Nephron progenitor cell (in vitro differentiated cells): Measurements from ENCODE around the gene UBTD2.
A peak's percentile ranks its signal among the peaks of the same experiment; 100 is the strongest.

Experiments
- DNase-seq: peaks from one replicate; pipeline ENCODE4 v3.0.0; 2021
- H3K27ac Mint-ChIP-seq: 2 replicates; pipeline ENCODE4 v1.8.0; 2021; ENCODE audit warnings: mild to moderate bottlenecking, moderate library complexity, mixed read lengths
- H3K27me3 Mint-ChIP-seq: 2 replicates; pipeline ENCODE4 v1.8.0; 2021; ENCODE audit warnings: mild to moderate bottlenecking, low read depth, mixed read lengths; ENCODE audit not compliant: poor library complexity
- H3K36me3 Mint-ChIP-seq: 2 replicates; pipeline ENCODE4 v1.8.0; 2021; ENCODE audit warnings: low read depth, mixed read lengths
- H3K4me1 Mint-ChIP-seq: 2 replicates; pipeline ENCODE4 v1.8.0; 2021; ENCODE audit warnings: mixed read lengths
- H3K4me3 Mint-ChIP-seq: 2 replicates; pipeline ENCODE4 v1.8.0; 2021; ENCODE audit warnings: mild to moderate bottlenecking, moderate library complexity, mixed read lengths
- H3K9me3 Mint-ChIP-seq: 2 replicates; pipeline ENCODE4 v1.8.0; 2021; ENCODE audit warnings: mild to moderate bottlenecking, moderate library complexity, mixed read lengths
- CTCF ChIP-seq: fragments of 200-600 bp; sonication (generic); IDR thresholded peaks from 2 replicates; pipeline ENCODE4 v1.5.0; 2021; ENCODE audit warnings: antibody characterized with exemption

Gene UBTD2

DNA sequence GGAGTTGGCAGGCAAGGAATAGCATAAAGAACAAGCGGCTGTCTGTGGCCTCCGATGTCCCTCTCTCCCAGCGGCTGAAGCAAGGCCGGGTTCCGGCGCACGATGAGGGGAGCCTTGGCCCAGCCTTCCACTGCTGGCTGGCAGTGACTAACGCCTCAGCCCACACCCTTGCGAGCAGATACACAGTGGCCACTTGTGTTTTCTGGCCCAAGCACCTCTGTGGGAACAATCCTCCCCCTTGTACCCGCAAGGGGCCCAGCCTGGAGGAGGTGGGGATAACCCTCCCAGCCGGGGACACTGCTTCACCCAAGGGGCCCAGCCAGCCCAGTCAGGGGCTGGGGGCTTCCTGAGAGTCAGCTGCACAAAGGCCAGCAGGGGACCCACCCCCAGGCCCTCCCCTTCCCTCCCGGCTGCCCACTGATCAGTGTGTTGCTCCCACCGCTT is 118.8 kb downstream of the UBTD2 start:
- DNase-seq = no peak
- TF ChIP-seq CTCF = no peak
- H3K27ac Mint-ChIP-seq = peak overlapping the region; percentile 89

DNA sequence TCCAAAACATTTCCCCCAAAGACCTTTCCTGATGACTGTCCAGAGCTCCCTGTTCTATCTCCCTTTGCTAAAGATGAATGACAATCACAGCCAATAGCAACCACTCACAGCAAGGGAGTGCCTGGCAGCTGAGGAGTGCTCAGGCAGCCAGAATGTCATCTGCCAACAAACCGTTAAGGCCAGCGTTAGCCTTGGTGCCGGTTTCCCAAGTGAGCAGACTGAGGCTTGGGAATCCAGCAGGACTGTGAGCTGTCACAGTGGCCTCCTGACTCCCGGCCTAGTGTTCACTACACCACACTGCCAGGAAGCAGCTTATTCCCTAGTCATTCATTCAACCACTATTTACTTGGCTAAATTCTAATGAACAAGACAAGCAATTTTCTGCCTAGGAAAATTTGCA is 120.2 kb downstream of the UBTD2 start:
- no peaks in the 10 kb centered on the region for H3K27me3 Mint-ChIP-seq
- peak overlapping the region; percentile 29 for H3K27ac Mint-ChIP-seq
- no peak overlapping the region for H3K4me3 Mint-ChIP-seq
- H3K4me1 Mint-ChIP-seq = peaks cover 29% of the 10 kb centered on the region
- TF ChIP-seq CTCF = no peak
- DNase-seq = no peak
- H3K9me3 Mint-ChIP-seq = no peaks in the 10 kb centered on the region
- H3K36me3 Mint-ChIP-seq = no peaks in the 10 kb centered on the region

More for the DNA sequence above, 118.8 kb downstream of the UBTD2 start:
- H3K27me3 Mint-ChIP-seq = no peaks in the 10 kb centered on the region
- H3K9me3 Mint-ChIP-seq = no peaks in the 10 kb centered on the region
- H3K4me3 Mint-ChIP-seq = no peak overlapping the region
- no peaks in the 10 kb centered on the region for H3K36me3 Mint-ChIP-seq
- peaks cover 42% of the 10 kb centered on the region for H3K4me1 Mint-ChIP-seq

GRCh38 chr5:172162987-172163343 is 120.6 kb downstream of the UBTD2 start:
- peak overlapping the region; percentile 29 for H3K27ac Mint-ChIP-seq
- H3K9me3 Mint-ChIP-seq = no peaks in the 10 kb centered on the region
- H3K4me3 Mint-ChIP-seq = no peak overlapping the region
- DNase-seq = no peak
- TF ChIP-seq CTCF = no peak
- H3K36me3 Mint-ChIP-seq = no peaks in the 10 kb centered on the region
- no peaks in the 10 kb centered on the region for H3K27me3 Mint-ChIP-seq
- H3K4me1 Mint-ChIP-seq = peaks cover 25% of the 10 kb centered on the region

GRCh38 chr5:172162323-172162986 is 121.1 kb downstream of the UBTD2 start:
- Mint-ChIP-seq H3K4me1 (peaks cover 20% of the 10 kb centered on the region), H3K36me3 (no peaks in the 10 kb centered on the region), H3K27me3 (no peaks in the 10 kb centered on the region), H3K9me3 (no peaks in the 10 kb centered on the region), H3K4me3 (no peak overlapping the region), H3K27ac (no peak overlapping the region)
- no peak for DNase-seq
- TF ChIP-seq CTCF = no peak

- Mint-ChIP-seq H3K36me3 (peaks cover 7% of the 10 kb centered on the region), H3K4me1 (peaks cover 16% of the 10 kb centered on the region), H3K27me3 (no peaks in the 10 kb centered on the region), H3K27ac (peak overlapping the region; percentile 13), H3K4me3 (no peak overlapping the region), H3K9me3 (no peaks in the 10 kb centered on the region)
- no peak for TF ChIP-seq CTCF
- DNase-seq = no peak
Measured at GRCh38 chr5:172160506-172160905, 123.1 kb downstream of the UBTD2 start.
